B cell (primary cell): Measurements from ENCODE around the gene MT1A.

ENCODE experiments used
- CTCF ChIP-seq: fragments of 200-600 bp; IDR thresholded peaks from one replicate; pipeline ENCODE4 v1.8.0; 2022; ENCODE audit warnings: antibody characterized with exemption, mild to moderate bottlenecking
- EZH2 ChIP-seq: IDR thresholded peaks from 2 replicates; pipeline ENCODE4 v1.6.1; 2012; ENCODE audit warnings: borderline replicate concordance, low read depth, mild to moderate bottlenecking, moderate library complexity, low read length; ENCODE audit not compliant: insufficient read depth, poor library complexity, severe bottlenecking

- TF ChIP-seq CTCF (no peak), EZH2 (no peak)
Observed at GRCh38 chr16:56608876-56609462, 29.5 kb upstream of the MT1A start.
